Gastroesophageal sphincter (tissue), 4 donors: ENCODE measurements around the gene HNRNPH2. TPM values are rescaled to one million over a fixed set of nuclear protein-coding genes. Genes with fewer than 3 reads are reported as not detected.
A peak's percentile ranks its signal among the peaks of the same experiment; 100 is the strongest.

ENCODE experiments used
- ATAC-seq: fragments of 150-250 bp; one replicate; pipeline ENCODE4 v1.9.1; 2016; ENCODE audit warnings: mild to moderate bottlenecking, moderate library complexity
- H3K27ac ChIP-seq, 4 donors: fragments of 200-600 bp; sonication (generic) in 3 of 4; 1 replicate in 3 of 4; 2 replicates in 1 of 4; pipeline ENCODE4 v1.5.1; 2016 to 2019
- H3K27me3 ChIP-seq: fragments of 200-600 bp; sonication (generic); one replicate; pipeline ENCODE4 v1.5.1; 2019
- H3K36me3 ChIP-seq, 2 donors: fragments of 200-600 bp; sonication (generic); one replicate each; pipeline ENCODE4 v1.5.1; 2019; ENCODE audit warnings: control low read depth in 1 of 2
- H3K4me1 ChIP-seq, 3 donors: fragments of 200-600 bp; sonication (generic); 1 replicate in 2 of 3; 2 replicates in 1 of 3; pipeline ENCODE4 v1.5.1; 2016 to 2019; ENCODE audit warnings: control low read depth in 2 of 3
- H3K4me3 ChIP-seq, 2 donors: fragments of 200-600 bp; sonication (generic); one replicate each; pipeline ENCODE4 v1.5.1; 2019; ENCODE audit warnings: mild to moderate bottlenecking in 1 of 2, moderate library complexity in 1 of 2
- H3K9me3 ChIP-seq, 3 donors: fragments of 200-600 bp; sonication (generic); one replicate each; pipeline ENCODE4 v1.5.1; 2017 to 2019; ENCODE audit warnings: control low read depth in 2 of 3
- EP300 ChIP-seq: sonication (generic); formaldehyde crosslinking; IDR thresholded peaks from one replicate; pipeline ENCODE4 v1.6.1; 2017; ENCODE audit warnings: antibody characterized with exemption, mild to moderate bottlenecking
- POLR2A ChIP-seq, 2 donors: fragments of 450-650 bp; IDR thresholded peaks; one replicate each; pipeline ENCODE4 v1.6.1; 2017; ENCODE audit warnings: antibody characterized with exemption in 2 of 2, mild to moderate bottlenecking in 2 of 2, moderate library complexity in 1 of 2
- POLR2AphosphoS5 ChIP-seq: sonication (generic); formaldehyde crosslinking; IDR thresholded peaks from one replicate; pipeline ENCODE4 v1.6.1; 2017; ENCODE audit warnings: antibody characterized with exemption
- WGBS, 2 donors: methylation state at CpG; one replicate each; pipeline ENCODE4 v1.1.5; 2018; ENCODE audit warnings: low coverage in 1 of 2; 5-methylcytosine and 5-hydroxymethylcytosine counted together
- total RNA-seq, 4 donors: library from RNA; depleted of rRNA; stranded (reverse); fragments of >200 nt; gene quantifications; one replicate each; pipeline ENCODE4 v1.1.0, GENCODE V29; 2016
- TF ChIP-seq, protein P1 (sequence below), 4 experiments: fragments of 200-600 bp in 2 of 4; fragments of 450-650 bp in 2 of 4; sonication (generic) in 1 of 4; IDR thresholded peaks; one replicate each; pipeline ENCODE4 v1.5.1; 2017 to 2019; ENCODE audit warnings: antibody characterized with exemption in 4 of 4, mild to moderate bottlenecking in 2 of 4, moderate library complexity in 2 of 4

Gene HNRNPH2
- total RNA-seq, 4 donors from 2014 or later, result 38.8 to 66.6 (median 62.1) TPM

DNA sequence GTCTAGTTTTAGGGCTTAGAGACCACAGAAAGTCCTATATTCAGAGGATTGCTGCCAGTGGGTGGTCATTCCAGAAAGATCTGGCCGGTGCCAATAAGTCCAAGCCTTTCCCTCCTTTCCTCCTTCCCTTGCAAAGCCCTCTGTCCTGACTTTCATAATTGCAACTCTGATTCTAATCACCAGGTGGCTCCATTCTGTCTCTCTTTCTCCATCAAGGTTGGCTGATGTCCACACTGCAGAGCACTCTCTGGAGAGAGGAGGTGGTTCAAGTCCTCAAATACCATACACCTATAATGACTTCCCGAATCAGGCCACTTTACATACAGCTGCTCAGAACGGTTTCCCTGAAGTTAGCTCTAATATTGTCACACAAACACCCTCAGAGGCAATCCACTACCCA lies 54.9 kb downstream of the HNRNPH2 start:
- peaks cover 0 to 16% of the 10 kb centered on the region in 2 donors for H3K36me3 ChIP-seq
- H3K4me3 ChIP-seq, result no peak overlapping the region
- H3K27ac ChIP-seq, result no peak overlapping the region
- no peaks in the 10 kb centered on the region for H3K4me1 ChIP-seq
- H3K9me3 ChIP-seq, result no peaks in the 10 kb centered on the region
- TF ChIP-seq POLR2AphosphoS5, result no peak
- TF ChIP-seq, protein P1, sequence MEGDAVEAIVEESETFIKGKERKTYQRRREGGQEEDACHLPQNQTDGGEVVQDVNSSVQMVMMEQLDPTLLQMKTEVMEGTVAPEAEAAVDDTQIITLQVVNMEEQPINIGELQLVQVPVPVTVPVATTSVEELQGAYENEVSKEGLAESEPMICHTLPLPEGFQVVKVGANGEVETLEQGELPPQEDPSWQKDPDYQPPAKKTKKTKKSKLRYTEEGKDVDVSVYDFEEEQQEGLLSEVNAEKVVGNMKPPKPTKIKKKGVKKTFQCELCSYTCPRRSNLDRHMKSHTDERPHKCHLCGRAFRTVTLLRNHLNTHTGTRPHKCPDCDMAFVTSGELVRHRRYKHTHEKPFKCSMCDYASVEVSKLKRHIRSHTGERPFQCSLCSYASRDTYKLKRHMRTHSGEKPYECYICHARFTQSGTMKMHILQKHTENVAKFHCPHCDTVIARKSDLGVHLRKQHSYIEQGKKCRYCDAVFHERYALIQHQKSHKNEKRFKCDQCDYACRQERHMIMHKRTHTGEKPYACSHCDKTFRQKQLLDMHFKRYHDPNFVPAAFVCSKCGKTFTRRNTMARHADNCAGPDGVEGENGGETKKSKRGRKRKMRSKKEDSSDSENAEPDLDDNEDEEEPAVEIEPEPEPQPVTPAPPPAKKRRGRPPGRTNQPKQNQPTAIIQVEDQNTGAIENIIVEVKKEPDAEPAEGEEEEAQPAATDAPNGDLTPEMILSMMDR (IDR thresholded peaks at IDR 0.05), result peak in 2 of 4 experiments; percentile 14 to 28
- TF ChIP-seq EP300, result no peak
- TF ChIP-seq POLR2A (IDR thresholded peaks at IDR 0.05), result no peak
- H3K27me3 ChIP-seq, result no peaks in the 10 kb centered on the region
- ATAC-seq, result no peak
- WGBS, 2 donors, result 60 to 73% methylated on average over 2 to 3 of the region's 3 CpGs

Other genes starting within 250 kb of the HNRNPH2 start
- gene DRP2, start 188.4 kb upstream of the HNRNPH2 start, total RNA-seq, result under 1 TPM; 0.20 to 0.54 (median 0.31) TPM
- gene TAF7L, start 116.9 kb upstream of the HNRNPH2 start, total RNA-seq, result under 1 TPM in 1 of 4 donors, not detected in 3; 0.27 TPM
- gene TIMM8A, start 59.5 kb upstream of the HNRNPH2 start, total RNA-seq, result 1 to 10 TPM; 1.5 to 7.1 (median 5.3) TPM
- gene BTK, start 22.0 kb upstream of the HNRNPH2 start, total RNA-seq, result 10 to 100 TPM in 1 of 4 donors, 1 to 10 TPM in 3; 2.2 to 14.8 (median 4.5) TPM
- gene RPL36A, start 17.2 kb upstream of the HNRNPH2 start, total RNA-seq, result 1,000 to 10,000 TPM in 3 of 4 donors, 100 to 1,000 TPM in 1; 629 to 1,573 (median 1,208) TPM
- 10 to 100 TPM in 3 of 4 donors, 1 to 10 TPM in 1; 9.2 to 22.0 (median 16.1) TPM for gene GLA, start 297 bp upstream of the HNRNPH2 start, total RNA-seq
- 10 to 100 TPM in 1 of 4 donors, 1 to 10 TPM in 3; 1.8 to 21.9 (median 8.1) TPM for gene ARMCX4, start 77.2 kb downstream of the HNRNPH2 start, total RNA-seq
- 10 to 100 TPM; 25.6 to 49.2 (median 34.5) TPM for gene ARMCX1, start 142.3 kb downstream of the HNRNPH2 start, total RNA-seq
- gene ARMCX6, start 209.8 kb downstream of the HNRNPH2 start, total RNA-seq, result 10 to 100 TPM; 10.1 to 33.7 (median 18.6) TPM
- 10 to 100 TPM; 52.5 to 60.1 (median 57.8) TPM for gene ARMCX3, start 214.9 kb downstream of the HNRNPH2 start, total RNA-seq